ENCODE results near the gene MPPED1.

Gene MPPED1

DNA sequence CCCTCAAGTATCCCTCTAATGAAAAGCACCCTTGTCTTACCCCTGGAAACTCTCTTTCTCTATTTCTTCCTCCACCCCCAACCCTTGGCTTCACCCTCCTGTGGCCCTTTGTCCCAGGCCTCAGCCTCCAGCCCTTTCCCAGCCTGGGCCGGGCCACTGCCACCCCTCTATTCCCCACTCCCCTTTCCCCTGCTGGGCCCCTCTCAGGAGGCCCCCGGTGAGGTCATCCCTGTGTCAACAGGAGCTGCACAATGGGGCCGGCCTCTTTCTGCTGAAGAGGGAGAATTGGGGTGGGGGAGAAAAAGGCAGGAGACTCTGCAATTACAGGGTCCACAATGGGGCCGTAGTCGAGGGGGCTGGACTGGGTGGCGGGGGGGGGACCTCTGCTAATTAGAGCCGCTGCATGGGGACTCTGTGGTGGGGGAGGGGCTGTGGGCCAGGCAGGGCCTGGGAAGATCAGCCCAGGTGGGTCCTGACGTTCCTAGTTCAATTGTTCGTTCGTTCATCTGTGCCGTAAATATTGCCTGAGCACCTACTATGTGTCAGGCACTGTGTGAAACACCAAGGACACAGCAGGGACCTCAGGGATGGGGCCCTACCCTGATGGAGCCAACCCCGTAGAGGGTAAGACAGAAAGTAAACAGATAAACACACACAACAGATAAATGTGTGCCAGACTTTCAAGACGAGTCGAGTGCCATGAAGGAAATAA, 18.5 kb upstream of the MPPED1 start:
- no peak for DNase-seq

GRCh38 chr22:43393844-43394474, 17.9 kb upstream of the MPPED1 start:
- no peak for DNase-seq

DNA sequence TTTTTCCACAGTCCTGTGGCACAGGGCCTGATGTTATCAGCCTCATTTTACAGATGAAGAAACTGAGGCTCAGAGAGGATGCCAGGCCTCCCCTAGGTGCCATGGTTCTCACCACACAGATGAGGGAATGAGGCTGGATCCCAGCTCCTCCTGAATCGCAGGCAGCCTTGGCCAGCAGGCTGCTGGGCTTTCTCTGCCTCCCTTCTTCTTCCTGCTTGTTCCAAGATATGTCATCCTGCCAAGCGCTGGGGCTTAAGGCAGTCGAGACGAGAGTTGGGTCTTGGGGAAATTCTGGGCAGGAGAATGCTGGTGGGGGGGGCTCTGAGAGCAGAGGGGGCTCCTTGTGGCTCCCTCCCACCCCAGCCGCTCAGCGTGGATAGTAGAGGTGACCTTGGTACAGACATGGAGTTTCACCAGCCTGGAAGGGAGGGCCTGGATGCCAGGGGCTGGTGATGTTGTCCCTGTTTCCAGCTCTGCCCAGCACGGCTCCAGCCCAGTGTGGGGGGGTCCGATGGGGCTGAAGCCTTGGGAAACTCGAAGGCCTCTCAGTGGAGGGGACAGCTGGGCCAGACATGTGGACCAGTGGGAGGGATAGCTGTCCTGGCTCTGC, 16.6 kb upstream of the MPPED1 start:
- DNase-seq = no peak

DNA sequence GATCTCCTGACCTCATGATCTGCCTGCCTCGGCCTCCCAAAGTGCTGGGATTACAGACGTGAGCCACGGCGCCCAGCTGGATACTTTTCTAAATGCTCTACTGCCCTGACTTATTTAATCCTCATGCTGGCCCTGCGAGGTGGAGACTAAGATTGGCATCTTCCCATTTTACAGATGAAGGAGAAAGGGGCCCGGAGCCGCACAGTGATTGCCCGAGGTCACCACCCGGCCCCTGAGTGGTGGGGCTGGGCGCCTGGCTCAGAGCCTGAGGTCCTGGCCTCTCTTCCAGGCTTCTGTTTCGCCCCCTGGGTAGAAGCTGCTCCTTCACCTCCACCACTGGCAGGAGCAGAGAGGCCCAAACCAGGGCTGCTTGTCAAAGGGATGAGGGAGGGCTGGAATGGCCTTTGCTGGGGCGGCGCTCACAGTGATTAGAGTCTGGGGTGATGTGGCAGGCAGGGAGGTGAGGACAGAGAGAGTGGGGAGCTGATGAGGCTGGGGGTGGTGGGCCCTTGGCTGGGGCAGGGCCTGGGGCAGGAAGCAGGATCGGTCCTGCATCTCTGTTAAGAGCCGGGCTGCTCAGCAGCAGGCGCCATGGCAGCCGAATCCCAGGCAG, 15.4 kb upstream of the MPPED1 start:
- no peak for DNase-seq

GRCh38 chr22:43396934-43397457, 14.8 kb upstream of the MPPED1 start:
- no peak for DNase-seq

- DNase-seq = no peak
These were observed 14.0 kb upstream of the MPPED1 start for GRCh38 chr22:43397766-43398165.

DNA sequence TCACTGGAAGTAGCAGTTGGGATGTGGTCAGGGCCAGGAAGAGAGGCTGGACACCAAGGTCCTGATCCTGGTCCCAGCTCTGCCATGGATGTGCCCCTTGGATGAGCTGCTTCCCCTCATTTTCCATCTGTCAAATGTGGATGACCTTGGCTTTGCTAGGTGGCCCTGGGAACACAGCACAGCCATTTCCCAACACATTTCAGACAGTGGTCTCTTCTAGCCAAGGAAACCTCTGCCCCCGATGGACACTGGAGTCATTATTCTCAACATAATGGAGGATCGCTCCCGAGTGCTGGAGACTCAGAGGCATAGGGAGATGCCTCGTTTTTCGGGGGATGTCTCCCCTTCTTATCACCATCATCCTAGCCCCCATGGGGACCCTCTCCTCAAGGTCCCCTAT, 13.6 kb upstream of the MPPED1 start:
- no peak for DNase-seq

DNA sequence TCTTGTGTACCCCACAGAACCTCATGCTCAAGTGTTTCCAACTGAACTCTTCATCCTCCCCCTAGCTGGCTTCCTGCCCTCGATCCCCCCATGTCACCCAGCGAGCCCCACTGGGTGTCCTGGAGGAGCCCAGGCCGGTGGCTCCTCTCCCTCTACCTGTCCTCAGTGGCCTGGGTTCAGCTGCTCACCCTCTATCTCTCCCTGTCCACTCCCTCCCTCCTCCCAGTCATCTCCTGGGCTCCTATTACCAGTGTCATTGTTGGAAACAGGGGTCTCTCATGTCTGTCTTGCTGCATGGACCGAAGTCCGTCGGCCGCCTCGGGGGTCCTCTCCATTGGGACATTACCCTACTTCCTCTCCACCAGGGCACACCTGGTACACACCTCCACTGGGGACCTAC, 12.9 kb upstream of the MPPED1 start:
- DNase-seq = no peak

GRCh38 chr22:43399338-43399979, 12.4 kb upstream of the MPPED1 start:
- no peak for DNase-seq

DNA sequence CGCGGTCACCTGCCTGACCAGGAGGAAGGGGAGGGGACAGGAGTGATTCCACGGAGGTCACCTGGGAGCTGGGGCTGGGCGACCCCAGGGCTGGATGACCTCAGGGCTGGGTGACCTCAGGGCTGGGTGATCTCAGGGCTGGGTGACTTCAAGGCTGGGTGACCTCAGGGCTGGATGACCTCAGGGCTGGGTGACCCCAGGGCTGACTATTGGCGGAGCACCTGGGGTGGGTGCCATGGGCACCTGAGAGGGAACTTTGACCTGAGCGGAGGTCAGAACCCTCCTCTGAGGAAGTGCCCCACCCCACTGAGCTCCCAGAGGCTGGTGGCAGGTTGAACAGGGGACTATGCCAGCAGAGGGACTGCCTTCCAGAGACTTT, 11.8 kb upstream of the MPPED1 start:
- no peak for DNase-seq

DNA sequence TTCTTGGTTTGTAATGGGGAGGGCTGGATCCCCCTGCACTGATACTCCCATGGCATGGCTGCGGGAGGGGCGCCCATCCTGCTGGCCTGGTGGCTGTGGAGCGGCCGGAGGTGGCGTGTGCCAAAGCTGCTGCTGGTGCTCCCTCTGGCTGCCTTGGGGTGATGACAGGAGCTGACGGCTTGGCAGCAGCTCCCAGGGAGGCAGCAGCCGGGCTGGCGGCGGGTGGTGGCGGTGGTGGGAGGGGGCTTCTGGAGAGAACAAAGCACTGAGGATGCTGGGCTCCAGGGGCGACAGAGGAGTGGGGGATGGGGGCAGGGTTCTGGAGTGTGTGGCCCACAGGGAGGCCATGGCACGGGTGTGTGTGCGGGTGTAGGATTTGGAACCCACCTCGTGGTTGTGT, 11.4 kb upstream of the MPPED1 start:
- DNase-seq = no peak

- no peak for DNase-seq
These were observed 10.6 kb upstream of the MPPED1 start for GRCh38 chr22:43401233-43401632.

DNA sequence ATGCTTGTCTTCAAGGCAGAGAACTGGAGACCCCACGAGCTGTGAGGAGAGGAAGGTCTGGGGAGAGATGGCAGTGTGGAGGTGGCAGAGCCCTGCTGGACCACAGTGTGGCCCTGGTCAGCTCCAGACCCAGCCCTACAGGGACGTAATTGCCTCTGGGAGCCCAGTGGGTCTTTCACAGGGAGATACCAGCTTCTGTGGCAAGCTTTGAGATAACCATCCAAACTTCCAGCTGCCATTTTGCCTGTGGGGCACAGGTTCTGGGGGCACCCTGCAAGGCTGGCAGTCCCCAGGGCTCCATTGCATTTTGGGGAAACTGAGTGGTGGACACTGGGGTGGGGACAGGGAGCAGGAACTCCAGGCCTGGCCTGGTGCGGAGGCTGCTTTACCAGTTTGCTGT, 10.2 kb upstream of the MPPED1 start:
- DNase-seq = no peak

GRCh38 chr22:43402128-43402527, 9.7 kb upstream of the MPPED1 start:
- no peak for DNase-seq

DNA sequence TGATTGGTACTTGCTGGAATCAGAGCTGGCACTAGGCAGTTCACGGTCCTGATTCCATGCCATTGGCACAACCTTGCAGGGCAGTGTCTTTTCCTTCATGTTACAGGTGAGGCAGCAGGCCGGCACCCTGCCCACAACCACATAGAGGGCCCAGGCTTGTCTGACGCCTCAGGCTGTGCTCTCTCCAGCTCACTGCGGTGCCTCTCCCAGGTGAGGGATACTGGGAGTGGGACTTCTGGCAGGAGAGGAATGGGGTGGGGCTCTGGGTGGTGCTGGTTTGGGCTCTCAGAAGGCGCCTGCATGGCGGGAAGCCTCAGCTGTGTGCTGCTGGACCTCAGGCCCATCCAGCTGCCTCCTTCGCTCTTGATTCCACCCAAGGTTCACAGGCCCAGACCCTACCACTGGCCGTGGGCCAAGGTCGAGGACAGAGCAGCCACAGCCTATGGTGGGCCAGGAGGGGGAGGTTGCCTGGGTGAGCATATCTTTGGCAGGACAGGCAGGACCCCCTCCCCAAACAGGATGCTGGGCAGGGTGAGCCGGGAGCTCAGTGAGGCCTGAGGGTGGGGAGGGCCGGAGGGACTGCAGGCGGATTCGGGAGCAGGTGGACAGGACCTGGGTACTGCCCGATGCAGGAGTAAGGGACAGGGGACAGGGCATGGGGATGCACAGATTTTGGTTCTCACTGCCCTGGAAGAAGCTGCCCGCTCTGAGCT, 7.0 kb upstream of the MPPED1 start:
- peak; percentile 41 for DNase-seq

DNA sequence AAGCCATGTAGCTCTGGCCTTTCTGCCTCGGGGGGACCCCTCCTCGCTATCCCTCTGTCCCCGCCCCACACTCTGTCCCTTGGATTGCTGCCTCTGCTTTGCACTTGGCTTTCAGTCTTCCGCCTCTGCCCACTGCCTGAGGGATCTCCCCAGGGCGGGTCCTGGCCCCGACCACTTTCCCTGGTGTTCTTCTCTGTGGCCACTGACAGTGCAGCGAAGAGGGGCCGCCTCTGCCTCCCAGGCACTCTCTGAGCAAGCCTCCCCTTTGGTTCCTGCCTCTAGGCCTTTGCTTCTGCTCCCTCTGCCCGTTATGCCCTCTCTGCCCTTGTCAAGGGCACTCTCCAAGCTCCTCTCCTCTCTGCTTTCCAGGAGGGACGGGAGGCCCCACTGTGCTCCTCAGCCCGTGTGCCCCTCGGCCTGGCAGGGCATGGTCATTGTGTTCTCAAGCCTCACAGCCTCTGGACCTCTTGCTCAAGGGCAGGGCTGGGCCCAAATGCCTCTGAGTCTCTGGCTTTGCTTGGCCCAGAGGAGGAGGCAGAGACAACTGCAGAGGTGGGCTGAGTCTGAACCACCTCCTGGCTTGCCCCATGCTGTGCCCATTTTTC, 5.5 kb upstream of the MPPED1 start:
- no peak for DNase-seq

DNA sequence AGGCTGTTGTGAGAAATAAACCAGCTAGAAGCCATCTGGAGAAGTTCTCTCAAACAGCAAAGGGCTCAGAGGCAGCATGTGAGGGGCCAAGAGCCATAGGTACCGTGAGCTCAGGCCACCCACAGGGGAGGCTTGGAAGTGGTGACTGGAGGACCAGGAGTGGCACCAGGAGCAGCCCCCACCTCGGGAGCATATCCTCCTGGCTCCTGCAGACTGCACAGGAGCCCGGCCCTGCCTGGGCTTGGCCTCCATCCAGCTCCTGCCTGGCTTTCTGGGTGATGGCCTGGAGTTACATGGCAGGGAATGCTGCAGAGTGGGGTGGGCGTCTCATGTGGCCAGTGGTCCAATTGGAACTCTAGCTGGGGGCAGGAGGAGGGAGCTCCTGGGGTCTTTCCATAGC, 4.2 kb upstream of the MPPED1 start:
- no peak for DNase-seq

DNA sequence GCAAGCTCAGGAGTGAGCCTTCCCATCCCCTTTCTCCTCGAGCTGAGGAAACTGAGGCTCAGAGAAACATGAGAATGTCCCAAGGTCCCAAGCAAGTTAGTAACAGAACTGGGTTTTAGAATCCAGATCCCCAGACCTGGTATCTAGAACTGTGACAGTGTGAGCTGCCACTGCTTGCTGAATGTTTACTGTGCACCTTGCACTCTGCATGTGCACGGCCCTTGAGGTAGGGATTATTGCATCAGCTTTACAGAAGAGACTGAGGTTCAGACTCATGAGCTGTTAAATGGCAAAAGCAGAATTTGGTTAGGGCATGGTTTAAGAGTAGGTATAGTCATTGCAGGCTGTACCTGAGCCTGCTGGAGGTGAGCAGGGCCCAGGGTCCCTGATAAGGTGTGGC, 3.8 kb upstream of the MPPED1 start:
- DNase-seq = no peak

DNA sequence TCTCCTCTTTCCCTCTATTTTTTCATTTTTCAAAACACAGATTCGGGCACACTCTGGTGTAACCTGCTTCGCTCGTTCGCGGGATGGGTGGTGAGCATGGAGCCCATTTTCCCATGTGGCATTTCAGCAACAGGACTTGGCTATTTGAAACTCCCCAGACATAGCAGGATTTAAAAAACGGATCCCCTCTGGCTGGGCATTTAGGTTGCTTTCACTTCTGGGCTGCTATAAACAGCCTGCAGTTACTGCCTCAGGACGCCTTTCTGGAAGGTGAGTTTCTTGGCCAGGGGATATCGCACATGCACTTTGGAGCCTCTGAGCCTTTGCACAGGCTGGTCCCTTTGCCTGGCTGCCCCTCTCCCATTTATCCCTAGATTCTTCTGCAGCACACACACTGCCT, 2.8 kb upstream of the MPPED1 start:
- no peak for DNase-seq

GRCh38 chr22:43409800-43410199, 2.0 kb upstream of the MPPED1 start:
- no peak for DNase-seq

- DNase-seq = no peak
These were observed 560 bp upstream of the MPPED1 start for GRCh38 chr22:43411040-43411868.
